Liver (tissue), 2 donors: ENCODE results near the gene STAT5B.

Source experiments
- TF ChIP-seq, protein P1 (sequence below): IDR thresholded peaks from 2 replicates; pipeline ENCODE4 v1.6.1; 2016; ENCODE audit warnings: antibody characterized with exemption
- TF ChIP-seq, protein P2 (sequence below): fragments of 150-350 bp; IDR thresholded peaks from 2 replicates; pipeline ENCODE4 v1.5.1; 2017; ENCODE audit warnings: improper control_type of control experiment, low read depth, low read length; ENCODE audit not compliant: missing input control
- donor health status: healthy.

DNA sequence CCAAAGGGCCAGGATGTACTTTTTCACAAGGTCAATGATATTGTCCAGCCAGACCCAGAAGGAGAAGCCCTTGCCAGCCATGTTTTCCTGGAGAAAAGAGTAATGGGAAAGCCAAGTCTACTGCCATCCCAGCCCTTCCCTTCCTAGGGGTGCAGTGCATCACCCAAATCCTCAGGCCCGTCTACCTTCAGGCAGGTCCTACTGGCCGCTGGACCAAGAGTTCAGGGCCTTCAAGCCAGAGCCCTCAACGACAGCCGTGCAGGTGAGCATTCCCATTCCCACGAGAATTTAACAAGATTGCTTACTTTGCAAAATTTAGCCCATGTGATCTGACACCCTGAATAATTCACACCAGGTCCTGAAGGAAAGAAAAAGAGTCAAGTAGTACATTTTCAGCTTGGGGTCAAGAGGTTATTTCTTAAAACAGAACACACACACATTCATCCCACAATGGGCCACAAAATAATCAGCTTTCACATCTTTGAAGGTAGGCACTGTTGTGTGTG, 47.1 kb upstream of the STAT5B start:
- TF ChIP-seq, protein P1, sequence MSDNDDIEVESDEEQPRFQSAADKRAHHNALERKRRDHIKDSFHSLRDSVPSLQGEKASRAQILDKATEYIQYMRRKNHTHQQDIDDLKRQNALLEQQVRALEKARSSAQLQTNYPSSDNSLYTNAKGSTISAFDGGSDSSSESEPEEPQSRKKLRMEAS: no peak
- TF ChIP-seq, protein P2, sequence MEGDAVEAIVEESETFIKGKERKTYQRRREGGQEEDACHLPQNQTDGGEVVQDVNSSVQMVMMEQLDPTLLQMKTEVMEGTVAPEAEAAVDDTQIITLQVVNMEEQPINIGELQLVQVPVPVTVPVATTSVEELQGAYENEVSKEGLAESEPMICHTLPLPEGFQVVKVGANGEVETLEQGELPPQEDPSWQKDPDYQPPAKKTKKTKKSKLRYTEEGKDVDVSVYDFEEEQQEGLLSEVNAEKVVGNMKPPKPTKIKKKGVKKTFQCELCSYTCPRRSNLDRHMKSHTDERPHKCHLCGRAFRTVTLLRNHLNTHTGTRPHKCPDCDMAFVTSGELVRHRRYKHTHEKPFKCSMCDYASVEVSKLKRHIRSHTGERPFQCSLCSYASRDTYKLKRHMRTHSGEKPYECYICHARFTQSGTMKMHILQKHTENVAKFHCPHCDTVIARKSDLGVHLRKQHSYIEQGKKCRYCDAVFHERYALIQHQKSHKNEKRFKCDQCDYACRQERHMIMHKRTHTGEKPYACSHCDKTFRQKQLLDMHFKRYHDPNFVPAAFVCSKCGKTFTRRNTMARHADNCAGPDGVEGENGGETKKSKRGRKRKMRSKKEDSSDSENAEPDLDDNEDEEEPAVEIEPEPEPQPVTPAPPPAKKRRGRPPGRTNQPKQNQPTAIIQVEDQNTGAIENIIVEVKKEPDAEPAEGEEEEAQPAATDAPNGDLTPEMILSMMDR: no peak
